Vagina (tissue), 2 donors: ENCODE results near the gene WFDC8. TPM values are rescaled to one million over a fixed set of nuclear protein-coding genes. Genes with fewer than 3 reads are reported as not detected.

Experiments used
- DNase-seq, 2 donors: peaks; one replicate each; pipeline ENCODE4 v3.0.0-alpha.2; 2017; ENCODE audit errors: extremely low spot score in 2 of 2
- H3K27ac ChIP-seq: fragments of 200-600 bp; sonication (generic); one replicate; pipeline ENCODE4 v1.5.1; 2019
- H3K27me3 ChIP-seq: fragments of 200-600 bp; sonication (generic); one replicate; pipeline ENCODE4 v1.5.1; 2019
- H3K36me3 ChIP-seq, 2 donors: fragments of 200-600 bp; sonication (generic); one replicate each; pipeline ENCODE4 v1.5.1; 2017 to 2019
- H3K4me1 ChIP-seq: fragments of 200-600 bp; sonication (generic); one replicate; pipeline ENCODE4 v1.5.1; 2019
- H3K4me3 ChIP-seq, 2 donors: fragments of 200-600 bp; sonication (generic); 1 replicate in 1 of 2; 2 replicates in 1 of 2; pipeline ENCODE4 v1.5.1; 2016 to 2019
- H3K9me3 ChIP-seq: fragments of 200-600 bp; sonication (generic); one replicate; pipeline ENCODE4 v1.5.1; 2019
- POLR2A ChIP-seq, 2 donors: fragments of 450-650 bp; IDR thresholded peaks; one replicate each; pipeline ENCODE4 v1.6.1; 2017; ENCODE audit warnings: antibody characterized with exemption in 2 of 2, mild to moderate bottlenecking in 2 of 2, moderate library complexity in 2 of 2
- POLR2AphosphoS5 ChIP-seq, 2 donors: sonication (generic); formaldehyde crosslinking; IDR thresholded peaks; one replicate each; pipeline ENCODE4 v1.9.0; 2017; ENCODE audit warnings: antibody characterized with exemption in 2 of 2, mild to moderate bottlenecking in 2 of 2, low read depth in 1 of 2; ENCODE audit not compliant: insufficient read depth in 1 of 2
- intact Hi-C: fragments of 100-400 bp; cut with DNase I; formaldehyde crosslinking; loops from one replicate; pipeline ENCODE4 v1.15.1; 2023
- total RNA-seq: library from RNA; depleted of rRNA; stranded (reverse); fragments of >200 nt; gene quantifications from one replicate; pipeline ENCODE4 v1.2.3, GENCODE V29; 2016
- TF ChIP-seq, protein P1 (sequence below), 3 experiments: fragments of 450-650 bp in 2 of 3; fragments of 200-600 bp in 1 of 3; sonication (generic) in 1 of 3; IDR thresholded peaks; one replicate each; pipeline ENCODE4 v1.5.1; 2017 to 2019; ENCODE audit warnings: antibody characterized with exemption in 3 of 3, mild to moderate bottlenecking in 2 of 3, moderate library complexity in 2 of 3

The WFDC8 gene
- total RNA-seq = not detected

DNA sequence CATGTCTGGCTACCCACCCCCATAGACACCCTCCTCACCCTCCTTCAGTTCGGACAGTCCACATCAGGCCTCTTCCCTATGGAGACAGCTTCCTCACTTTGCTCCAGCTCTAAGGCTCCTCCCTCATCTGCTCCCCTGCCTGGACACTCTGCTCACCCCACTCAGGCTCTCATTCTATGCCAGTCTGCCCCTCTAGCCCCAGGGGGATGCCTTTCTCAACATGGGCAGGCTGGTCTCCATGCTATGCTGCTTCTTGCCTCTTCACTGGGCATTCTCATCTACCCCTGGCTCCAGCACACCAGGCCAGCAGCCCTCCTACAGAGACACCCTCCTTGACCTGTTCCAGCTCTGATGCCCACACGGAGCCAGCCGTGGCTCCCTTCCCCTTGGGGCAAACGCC is at the start of gene WFDC8:
WFDC8 (minus strand) TSS at position 101 of the 400 bp plus-strand sequence; CDS start at position 64, 37 bp downstream.
- Histone ChIP-seq H3K27ac (no peak within 1 kb of the TSS), H3K9me3 (no peaks in the 10 kb centered on the region), H3K36me3 (no peaks in the 10 kb centered on the region), H3K4me1 (peaks cover 8% of the 10 kb centered on the region), H3K27me3 (no peaks in the 10 kb centered on the region), H3K4me3 (no peak within 1 kb of the TSS)
- intact Hi-C loops = no loop called here
- no peak for DNase-seq
- TF ChIP-seq POLR2A (IDR thresholded peaks at IDR 0.05) (no peak), POLR2AphosphoS5 (IDR thresholded peaks at IDR 0.05; ENCODE audit: insufficient read depth in 1 of 2, low read depth in 1 of 2) (no peak)
- TF ChIP-seq, protein P1, sequence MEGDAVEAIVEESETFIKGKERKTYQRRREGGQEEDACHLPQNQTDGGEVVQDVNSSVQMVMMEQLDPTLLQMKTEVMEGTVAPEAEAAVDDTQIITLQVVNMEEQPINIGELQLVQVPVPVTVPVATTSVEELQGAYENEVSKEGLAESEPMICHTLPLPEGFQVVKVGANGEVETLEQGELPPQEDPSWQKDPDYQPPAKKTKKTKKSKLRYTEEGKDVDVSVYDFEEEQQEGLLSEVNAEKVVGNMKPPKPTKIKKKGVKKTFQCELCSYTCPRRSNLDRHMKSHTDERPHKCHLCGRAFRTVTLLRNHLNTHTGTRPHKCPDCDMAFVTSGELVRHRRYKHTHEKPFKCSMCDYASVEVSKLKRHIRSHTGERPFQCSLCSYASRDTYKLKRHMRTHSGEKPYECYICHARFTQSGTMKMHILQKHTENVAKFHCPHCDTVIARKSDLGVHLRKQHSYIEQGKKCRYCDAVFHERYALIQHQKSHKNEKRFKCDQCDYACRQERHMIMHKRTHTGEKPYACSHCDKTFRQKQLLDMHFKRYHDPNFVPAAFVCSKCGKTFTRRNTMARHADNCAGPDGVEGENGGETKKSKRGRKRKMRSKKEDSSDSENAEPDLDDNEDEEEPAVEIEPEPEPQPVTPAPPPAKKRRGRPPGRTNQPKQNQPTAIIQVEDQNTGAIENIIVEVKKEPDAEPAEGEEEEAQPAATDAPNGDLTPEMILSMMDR (IDR thresholded peaks at IDR 0.05) = no peak

DNA sequence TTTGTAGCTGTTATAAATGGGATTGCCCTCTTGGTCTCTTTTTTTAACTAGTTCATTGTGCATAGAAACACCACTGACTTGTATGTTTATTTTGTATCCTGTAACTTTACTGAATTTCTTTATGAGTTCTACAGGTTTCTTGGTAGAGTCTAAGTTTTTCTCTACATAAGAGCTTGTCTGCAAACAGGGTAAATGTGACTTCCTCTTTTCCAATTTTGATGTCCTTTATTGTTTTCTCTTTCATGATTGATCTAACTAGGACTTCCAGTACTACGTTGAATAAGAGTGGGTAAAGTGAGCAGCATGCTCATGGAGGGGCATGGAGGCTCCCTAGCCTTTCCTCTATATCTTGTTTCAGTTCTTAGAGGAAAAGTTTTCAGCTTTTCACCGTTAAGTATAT is 47.5 kb upstream of the WFDC8 start:
- Histone ChIP-seq H3K4me3 (no peak overlapping the region), H3K27me3 (no peaks in the 10 kb centered on the region), H3K27ac (no peak overlapping the region), H3K9me3 (no peaks in the 10 kb centered on the region), H3K4me1 (no peaks in the 10 kb centered on the region), H3K36me3 (no peaks in the 10 kb centered on the region)
- TF ChIP-seq POLR2AphosphoS5 (IDR thresholded peaks at IDR 0.05; ENCODE audit: insufficient read depth in 1 of 2, low read depth in 1 of 2) (no peak), POLR2A (IDR thresholded peaks at IDR 0.05) (no peak)
- TF ChIP-seq, protein P1 (IDR thresholded peaks at IDR 0.05) = no peak
- intact Hi-C loops = no loop called here
- DNase-seq = no peak

GRCh38 chr20:45621593-45621992 is 42.5 kb upstream of the WFDC8 start:
- Histone ChIP-seq H3K36me3 (no peaks in the 10 kb centered on the region), H3K4me3 (no peak overlapping the region), H3K27ac (no peak overlapping the region), H3K9me3 (no peaks in the 10 kb centered on the region), H3K27me3 (no peaks in the 10 kb centered on the region), H3K4me1 (no peaks in the 10 kb centered on the region)
- DNase-seq = no peak
- intact Hi-C loops = no loop called here
- no peak for TF ChIP-seq POLR2A (IDR thresholded peaks at IDR 0.05)
- TF ChIP-seq, protein P1 (IDR thresholded peaks at IDR 0.05) = no peak
- no peak for TF ChIP-seq POLR2AphosphoS5 (IDR thresholded peaks at IDR 0.05; ENCODE audit: insufficient read depth in 1 of 2, low read depth in 1 of 2)

DNA sequence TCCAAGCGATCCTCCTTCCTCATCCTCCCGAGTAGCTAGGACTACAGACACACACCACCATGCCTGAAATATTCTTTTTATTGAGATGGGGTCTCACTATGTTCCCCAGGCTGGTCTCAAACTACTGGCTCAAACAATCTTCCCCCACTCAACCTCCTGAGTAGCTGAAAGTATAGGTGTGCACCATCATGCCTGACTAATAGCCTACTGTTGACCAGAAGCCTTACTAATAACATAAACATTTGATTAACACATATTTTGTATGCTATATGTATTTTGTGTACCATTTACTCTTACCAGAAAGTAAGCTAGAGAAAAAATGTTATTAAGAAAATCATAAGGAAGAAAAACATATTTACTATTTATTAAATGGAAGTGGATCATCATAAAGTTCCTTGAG is 38.5 kb upstream of the WFDC8 start:
- intact Hi-C loops = no loop called here
- DNase-seq = no peak
- Histone ChIP-seq H3K27ac (no peak overlapping the region), H3K9me3 (no peaks in the 10 kb centered on the region), H3K4me3 (no peak overlapping the region), H3K36me3 (no peaks in the 10 kb centered on the region), H3K4me1 (no peaks in the 10 kb centered on the region), H3K27me3 (no peaks in the 10 kb centered on the region)
- TF ChIP-seq POLR2AphosphoS5 (IDR thresholded peaks at IDR 0.05; ENCODE audit: insufficient read depth in 1 of 2, low read depth in 1 of 2) = no peak
- no peak for TF ChIP-seq POLR2A (IDR thresholded peaks at IDR 0.05)
- TF ChIP-seq, protein P1 (IDR thresholded peaks at IDR 0.05) = no peak

GRCh38 chr20:45612314-45612713 is 33.2 kb upstream of the WFDC8 start:
- no peak for TF ChIP-seq POLR2A (IDR thresholded peaks at IDR 0.05)
- DNase-seq = no peak
- intact Hi-C loops = no loop called here
- H3K27ac ChIP-seq = no peak overlapping the region
- H3K36me3 ChIP-seq = no peaks in the 10 kb centered on the region
- no peaks in the 10 kb centered on the region for H3K4me1 ChIP-seq
- no peaks in the 10 kb centered on the region for H3K27me3 ChIP-seq
- no peaks in the 10 kb centered on the region for H3K9me3 ChIP-seq
- H3K4me3 ChIP-seq = no peak overlapping the region

DNA sequence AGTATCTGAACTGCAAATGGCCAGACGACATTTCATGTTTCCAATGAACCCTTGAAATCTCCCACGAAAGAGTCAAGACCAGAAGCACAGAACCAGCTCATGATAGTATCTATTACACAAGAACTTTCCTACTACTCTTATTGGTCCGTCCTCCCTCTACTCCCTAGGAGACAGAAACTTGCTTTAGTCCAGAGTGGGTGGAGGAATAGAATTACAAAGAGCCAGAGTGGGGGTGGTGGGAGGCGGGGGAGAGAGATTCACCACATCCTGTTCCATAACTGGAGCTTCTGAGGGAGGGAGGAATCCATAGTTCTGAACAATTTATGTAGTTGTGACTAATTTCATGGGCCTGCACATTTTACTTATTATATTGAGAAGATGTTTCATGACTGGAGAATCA is 32.0 kb upstream of the WFDC8 start:
- intact Hi-C loops = no loop called here
- TF ChIP-seq, protein P1 (IDR thresholded peaks at IDR 0.05) = no peak
- TF ChIP-seq POLR2A (IDR thresholded peaks at IDR 0.05) = no peak
- no peak for TF ChIP-seq POLR2AphosphoS5 (IDR thresholded peaks at IDR 0.05; ENCODE audit: insufficient read depth in 1 of 2, low read depth in 1 of 2)
- DNase-seq = no peak
- Histone ChIP-seq H3K9me3 (no peaks in the 10 kb centered on the region), H3K36me3 (no peaks in the 10 kb centered on the region), H3K4me1 (no peaks in the 10 kb centered on the region), H3K4me3 (no peak overlapping the region), H3K27me3 (no peaks in the 10 kb centered on the region), H3K27ac (no peak overlapping the region)
